ENCODE data around the gene SERF2.

DNA sequence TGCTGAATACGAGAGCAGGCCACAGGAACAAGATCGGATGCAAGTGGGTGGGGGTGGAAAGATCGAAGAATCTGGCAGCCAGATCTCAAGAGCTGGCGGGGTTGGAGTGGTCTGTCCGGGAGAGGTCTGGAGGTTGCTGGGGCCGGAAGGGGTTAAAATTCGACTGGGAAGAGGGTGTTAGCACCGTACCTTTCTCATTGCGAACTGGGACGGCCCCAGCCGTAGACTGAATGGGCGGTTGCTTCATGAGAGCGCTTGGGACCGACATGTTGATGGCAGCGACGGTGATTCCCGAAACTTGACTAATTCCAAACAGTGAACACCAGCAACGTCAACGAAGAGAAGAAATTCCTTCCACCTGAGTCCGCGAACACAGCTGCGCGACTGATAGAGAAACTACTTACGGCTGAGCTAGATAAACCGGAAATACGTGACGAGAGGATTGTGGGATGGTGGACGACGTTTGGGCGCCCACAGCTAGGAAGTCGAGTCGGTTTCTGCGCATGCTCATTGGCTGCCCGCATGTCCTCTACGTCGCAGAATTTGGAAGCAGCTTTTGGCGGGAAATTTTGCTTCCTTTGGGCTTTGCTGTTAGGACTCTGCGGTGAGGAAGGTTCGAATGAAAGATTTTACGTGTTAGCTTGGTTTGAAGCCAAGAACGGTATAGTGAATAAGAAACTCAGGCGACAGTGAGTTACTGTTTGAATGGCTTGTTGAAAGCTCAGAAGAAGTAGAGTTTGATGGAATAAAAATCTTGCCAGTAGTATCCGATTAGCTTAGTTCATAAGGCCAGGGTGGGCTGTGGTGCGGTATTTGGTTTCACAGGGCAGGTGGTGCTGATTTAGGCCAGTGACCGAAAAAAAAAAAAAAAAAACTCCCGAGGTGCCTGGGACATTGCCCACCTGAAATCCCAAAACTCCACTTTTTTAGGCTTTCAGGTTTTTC, 32.5 kb downstream of the SERF2 start, which contains the start of gene MFAP1:
- TF ChIP-seq POLR2A (IDR thresholded peaks at IDR 0.05): peak; percentile 88 to 96
- TF ChIP-seq, protein P1, sequence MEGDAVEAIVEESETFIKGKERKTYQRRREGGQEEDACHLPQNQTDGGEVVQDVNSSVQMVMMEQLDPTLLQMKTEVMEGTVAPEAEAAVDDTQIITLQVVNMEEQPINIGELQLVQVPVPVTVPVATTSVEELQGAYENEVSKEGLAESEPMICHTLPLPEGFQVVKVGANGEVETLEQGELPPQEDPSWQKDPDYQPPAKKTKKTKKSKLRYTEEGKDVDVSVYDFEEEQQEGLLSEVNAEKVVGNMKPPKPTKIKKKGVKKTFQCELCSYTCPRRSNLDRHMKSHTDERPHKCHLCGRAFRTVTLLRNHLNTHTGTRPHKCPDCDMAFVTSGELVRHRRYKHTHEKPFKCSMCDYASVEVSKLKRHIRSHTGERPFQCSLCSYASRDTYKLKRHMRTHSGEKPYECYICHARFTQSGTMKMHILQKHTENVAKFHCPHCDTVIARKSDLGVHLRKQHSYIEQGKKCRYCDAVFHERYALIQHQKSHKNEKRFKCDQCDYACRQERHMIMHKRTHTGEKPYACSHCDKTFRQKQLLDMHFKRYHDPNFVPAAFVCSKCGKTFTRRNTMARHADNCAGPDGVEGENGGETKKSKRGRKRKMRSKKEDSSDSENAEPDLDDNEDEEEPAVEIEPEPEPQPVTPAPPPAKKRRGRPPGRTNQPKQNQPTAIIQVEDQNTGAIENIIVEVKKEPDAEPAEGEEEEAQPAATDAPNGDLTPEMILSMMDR (IDR thresholded peaks at IDR 0.05): no peak
